A549 treated with ZK216348 at 1 μM for 4 hours (cell line): ENCODE measurements around the gene AVPR1A. TPM values are rescaled to one million over a fixed set of nuclear protein-coding genes. Genes with fewer than 3 reads are reported as not detected.

ENCODE experiments used
- total RNA-seq: library from RNA; stranded (reverse); fragments of 200-300 nt; extraction: Qiagen RNA extraction; gene quantifications from 5 replicates; pipeline ENCODE4 v1.2.3, GENCODE V29; 2022; ENCODE audit warnings: low read depth

Gene AVPR1A
- total RNA-seq, result 0.14 to 0.15 TPM in 2 of 5 replicates, not detected in the others

DNA sequence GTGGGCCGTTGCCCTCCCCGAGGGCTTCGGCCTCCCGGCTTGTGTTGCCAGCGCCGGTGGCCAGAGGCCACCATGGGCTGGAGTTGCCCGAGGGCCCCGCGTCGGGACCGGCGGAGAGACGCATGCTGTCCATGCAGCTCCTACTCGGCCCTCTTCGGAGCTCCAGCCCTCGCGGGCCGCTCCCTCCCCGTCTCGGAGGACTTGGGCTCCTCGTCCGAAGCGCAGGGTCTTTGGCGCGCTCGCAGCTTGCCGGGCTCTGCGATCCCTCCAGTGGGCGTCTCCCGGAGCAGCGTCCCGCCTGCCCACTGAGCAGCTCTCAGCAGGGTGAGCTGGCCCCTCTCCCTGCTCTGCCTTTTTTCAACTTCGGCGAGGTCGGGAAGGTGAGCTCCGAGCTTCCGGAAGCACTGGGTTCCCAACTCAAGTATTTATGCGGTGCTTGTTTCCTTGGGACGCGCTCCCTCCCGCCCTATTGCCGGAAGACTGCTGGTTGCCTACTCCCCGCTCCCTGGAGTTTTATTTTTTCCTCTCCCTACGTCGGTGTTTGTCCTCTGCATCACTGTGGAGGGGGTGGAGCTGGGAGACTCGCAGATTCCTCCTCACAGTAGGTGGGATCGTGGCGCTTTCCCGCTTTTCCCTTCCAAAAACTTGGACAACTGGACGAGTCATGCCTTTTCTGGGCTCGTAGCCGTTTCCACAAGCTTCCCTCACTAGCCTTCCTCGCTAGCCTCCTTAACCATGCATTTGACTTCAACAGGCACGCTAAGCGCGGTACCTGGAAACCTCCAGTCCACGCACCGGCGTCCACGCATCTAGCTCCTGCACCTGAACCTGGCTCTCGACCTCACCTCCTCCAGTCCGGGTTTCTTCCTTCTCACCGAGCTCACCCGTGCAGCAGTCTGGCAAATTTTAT, at the start of gene AVPR1A:
AVPR1A (minus strand) TSS at position 489 of the 910 bp plus-strand sequence; CDS start at position 124, 365 bp downstream.

Other genes with a start within 250 kb of the AVPR1A start
- 6.0 to 8.9 TPM (median 7.6 TPM) in 5 replicates for gene PPM1H, start 216.1 kb downstream of the AVPR1A start, total RNA-seq